Thymus (tissue), 11 donors: Measurements from ENCODE around the gene HS6ST3. TPM values are rescaled to one million over a fixed set of nuclear protein-coding genes. Genes with fewer than 3 reads are reported as not detected.
"Not testable (repeated sequence)": the region's sequence is repeated elsewhere in the genome, so short reads cannot be mapped to it uniquely, and the experiment has no call there.

ENCODE experiments used
- DNase-seq, 9 donors: peaks; one replicate each; pipeline ENCODE4 v3.0.0-alpha.2; 2013; ENCODE audit warnings: low spot score in 9 of 9, low read depth in 6 of 9, missing footprints in 1 of 9
- H3K27ac ChIP-seq, 2 donors: one replicate each; pipeline ENCODE4 v1.5.1; 2013; ENCODE audit warnings: control low read depth in 1 of 2, low read depth in 1 of 2, low read length in 1 of 2, mild to moderate bottlenecking in 1 of 2, moderate library complexity in 1 of 2
- H3K27me3 ChIP-seq, 2 donors: one replicate each; pipeline ENCODE4 v1.5.1; 2013; ENCODE audit warnings: low read length in 1 of 2; ENCODE audit not compliant: control insufficient read depth in 2 of 2, insufficient read depth in 1 of 2
- H3K36me3 ChIP-seq, 2 donors: one replicate each; pipeline ENCODE4 v1.5.1; 2013; ENCODE audit warnings: low read length in 1 of 2, mild to moderate bottlenecking in 1 of 2, moderate library complexity in 1 of 2; ENCODE audit not compliant: control insufficient read depth in 2 of 2, insufficient read depth in 2 of 2
- H3K4me1 ChIP-seq, 2 donors: one replicate each; pipeline ENCODE4 v1.5.1; 2013; ENCODE audit warnings: low read length in 2 of 2; ENCODE audit not compliant: control insufficient read depth in 2 of 2, insufficient read depth in 2 of 2
- H3K4me3 ChIP-seq, 2 donors: one replicate each; pipeline ENCODE4 v1.5.1; 2013; ENCODE audit warnings: low read length in 2 of 2, control low read depth in 1 of 2, mild to moderate bottlenecking in 1 of 2
- H3K9me3 ChIP-seq, 2 donors: one replicate each; pipeline ENCODE4 v1.5.1; 2013; ENCODE audit warnings: low read length in 1 of 2, mild to moderate bottlenecking in 1 of 2; ENCODE audit not compliant: control insufficient read depth in 2 of 2, insufficient read depth in 1 of 2
- WGBS: extraction: QIAGEN DNeasy Blood & Tissue Kit; methylation state at CpG from one replicate; pipeline ENCODE4 v1.1.7; 2013; 5-methylcytosine and 5-hydroxymethylcytosine counted together
- polyA plus RNA-seq: library from polyadenylated mRNA; stranded (reverse); fragments of 200-250 nt; gene quantifications from one replicate; pipeline ENCODE4 v1.2.3, GENCODE V29; 2013
- total RNA-seq: library from RNA; stranded (reverse); fragments of 120-200 nt; gene quantifications from one replicate; pipeline ENCODE4 v1.2.4, GENCODE V29; 2013
- donor health status: healthy.

HS6ST3 gene
- total and polyA plus RNA-seq, 2 donors: 0.05 to 0.07 TPM

GRCh38 chr13:96492766-96493165, 402.9 kb downstream of the HS6ST3 start:
- no peaks in the 10 kb centered on the region for H3K9me3 ChIP-seq
- H3K4me1 ChIP-seq: no peaks in the 10 kb centered on the region
- H3K4me3 ChIP-seq: no peak overlapping the region
- no peak for DNase-seq
- H3K36me3 ChIP-seq: no peaks in the 10 kb centered on the region
- H3K27me3 ChIP-seq: no peaks in the 10 kb centered on the region
- no peak overlapping the region for H3K27ac ChIP-seq
- 95% methylated on average over 4 of the region's 4 CpGs for WGBS

- Histone ChIP-seq H3K4me3 (no peak overlapping the region), H3K27ac (no peak overlapping the region), H3K9me3 (no peaks in the 10 kb centered on the region), H3K27me3 (no peaks in the 10 kb centered on the region), H3K36me3 (no peaks in the 10 kb centered on the region), H3K4me1 (no peaks in the 10 kb centered on the region)
- no peak for DNase-seq
- 94% methylated on average over 5 of the region's 5 CpGs for WGBS
These were observed 409.7 kb downstream of the HS6ST3 start for GRCh38 chr13:96499656-96500055.

- 56% methylated on average over 1 of the region's 1 CpG for WGBS
- H3K4me3 ChIP-seq: no peak overlapping the region
- H3K27ac ChIP-seq: no peak overlapping the region
- no peaks in the 10 kb centered on the region for H3K4me1 ChIP-seq
- no peak for DNase-seq
- no peaks in the 10 kb centered on the region for H3K36me3 ChIP-seq
- no peaks in the 10 kb centered on the region for H3K9me3 ChIP-seq
- no peaks in the 10 kb centered on the region for H3K27me3 ChIP-seq
These were observed 411.0 kb downstream of the HS6ST3 start for GRCh38 chr13:96500953-96501352.

- no peak for DNase-seq
- Histone ChIP-seq H3K27ac (no peak overlapping the region), H3K27me3 (no peaks in the 10 kb centered on the region), H3K9me3 (no peaks in the 10 kb centered on the region), H3K36me3 (no peaks in the 10 kb centered on the region), H3K4me1 (no peaks in the 10 kb centered on the region), H3K4me3 (no peak overlapping the region)
- 100% methylated on average over 1 of the region's 1 CpG for WGBS
These were observed 413.6 kb downstream of the HS6ST3 start for GRCh38 chr13:96503481-96503880.

- no peak overlapping the region for H3K4me3 ChIP-seq
- no peaks in the 10 kb centered on the region for H3K9me3 ChIP-seq
- H3K27ac ChIP-seq: no peak overlapping the region
- H3K4me1 ChIP-seq: no peaks in the 10 kb centered on the region
- 90% methylated on average over 2 of the region's 2 CpGs for WGBS
- H3K36me3 ChIP-seq: no peaks in the 10 kb centered on the region
- no peaks in the 10 kb centered on the region for H3K27me3 ChIP-seq
- DNase-seq: no peak
These were observed 421.7 kb downstream of the HS6ST3 start for GRCh38 chr13:96511587-96511986.

GRCh38 chr13:96519380-96519779, 429.5 kb downstream of the HS6ST3 start:
- no peak overlapping the region for H3K4me3 ChIP-seq
- no peaks in the 10 kb centered on the region for H3K4me1 ChIP-seq
- H3K9me3 ChIP-seq: no peaks in the 10 kb centered on the region
- H3K27me3 ChIP-seq: no peaks in the 10 kb centered on the region
- no peak for DNase-seq
- H3K27ac ChIP-seq: no peak overlapping the region
- WGBS: 94% methylated on average over 1 of the region's 1 CpG
- H3K36me3 ChIP-seq: no peaks in the 10 kb centered on the region

GRCh38 chr13:96524398-96525020, 434.6 kb downstream of the HS6ST3 start:
- WGBS: 94% methylated on average over 11 of the region's 11 CpGs
- H3K36me3 ChIP-seq, H3K4me1 ChIP-seq, DNase-seq, H3K9me3 ChIP-seq, H3K27ac ChIP-seq, H3K27me3 ChIP-seq, H3K4me3 ChIP-seq: not testable (repeated sequence)

GRCh38 chr13:96525715-96526114, 435.8 kb downstream of the HS6ST3 start:
- no peak for DNase-seq
- 92% methylated on average over 2 of the region's 2 CpGs for WGBS
- H3K9me3 ChIP-seq: no peaks in the 10 kb centered on the region

GRCh38 chr13:96527497-96527896, 437.6 kb downstream of the HS6ST3 start:
- no peak overlapping the region for H3K4me3 ChIP-seq
- H3K4me1 ChIP-seq: no peaks in the 10 kb centered on the region
- no peak overlapping the region for H3K27ac ChIP-seq
- DNase-seq: no peak
- H3K27me3 ChIP-seq: no peaks in the 10 kb centered on the region
- 47% methylated on average over 3 of the region's 3 CpGs for WGBS
- no peaks in the 10 kb centered on the region for H3K9me3 ChIP-seq
- no peaks in the 10 kb centered on the region for H3K36me3 ChIP-seq

More at GRCh38 chr13:96525715-96526114, 435.8 kb downstream of the HS6ST3 start:
- Histone ChIP-seq H3K36me3 (no peaks in the 10 kb centered on the region), H3K4me3 (no peak overlapping the region), H3K4me1 (no peaks in the 10 kb centered on the region), H3K27me3 (no peaks in the 10 kb centered on the region), H3K27ac (no peak overlapping the region)
